ENCODE measurements around the gene ERMN. TPM values are rescaled to one million over a fixed set of nuclear protein-coding genes. Genes with fewer than 3 reads are reported as not detected.
"Not testable (repeated sequence)": the region's sequence is repeated elsewhere in the genome, so short reads cannot be mapped to it uniquely, and the experiment has no call there.

The ERMN gene, protein sequence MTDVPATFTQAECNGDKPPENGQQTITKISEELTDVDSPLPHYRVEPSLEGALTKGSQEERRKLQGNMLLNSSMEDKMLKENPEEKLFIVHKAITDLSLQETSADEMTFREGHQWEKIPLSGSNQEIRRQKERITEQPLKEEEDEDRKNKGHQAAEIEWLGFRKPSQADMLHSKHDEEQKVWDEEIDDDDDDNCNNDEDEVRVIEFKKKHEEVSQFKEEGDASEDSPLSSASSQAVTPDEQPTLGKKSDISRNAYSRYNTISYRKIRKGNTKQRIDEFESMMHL
- total RNA-seq (under 1 TPM in 1 of 10 donors, not detected in 9; 0.07 TPM), polyA plus RNA-seq (under 1 TPM in 1 of 2 donors, not detected in 1; 0.09 TPM)
- long read RNA-seq, donor 1 = 0 reads
- long read RNA-seq, donor 2 = 0 reads
- long read RNA-seq, donor 3 = 0 reads

DNA sequence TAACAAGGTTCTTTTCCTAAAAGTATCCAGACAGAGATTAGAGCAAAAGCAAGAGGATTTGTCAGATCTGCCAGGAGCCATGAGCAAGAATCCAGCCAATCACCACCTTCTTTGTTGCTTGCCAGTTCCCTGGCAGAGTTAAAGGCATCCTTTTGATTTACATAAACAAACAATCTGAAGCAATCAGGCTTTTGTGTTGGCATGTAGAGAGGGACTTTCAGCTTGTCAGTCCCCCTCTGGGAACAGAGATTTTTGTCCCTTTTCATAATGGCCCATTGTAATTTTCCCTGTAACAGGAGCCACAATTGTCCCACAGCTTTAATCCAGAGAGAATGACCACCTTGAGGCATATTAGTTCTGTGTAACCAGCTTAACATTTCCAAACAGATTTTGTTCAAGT lies at the start of gene ERMN:
Gene ERMN (minus strand): TSS at position 39 of the 400 bp plus-strand sequence. CDS start 182 bp downstream, outside the sequence.
- ATAC-seq (no peak), DNase-seq (no peak)
- H3K27me3 ChIP-seq = peaks cover 0 to 5% (median 0%) of the 10 kb centered on the region in 7 donors
- H3K27ac ChIP-seq = no peak within 1 kb of the TSS
- peaks cover 0 to 16% (median 7%) of the 10 kb centered on the region in 9 donors for H3K4me1 ChIP-seq
- H3K36me3 ChIP-seq = no peaks in the 10 kb centered on the region
- H3K4me3 ChIP-seq = no peak within 1 kb of the TSS
- intact Hi-C loops (cut with DNase I) = loop anchor here in 7 of 10 donors (5.0 to 10.0 kb wide), 4 partner anchors 167 to 689 kb away; no protein-coding TSS in a partner anchor
- H3K9me3 ChIP-seq = no peaks in the 10 kb centered on the region
- TF ChIP-seq, protein P1, sequence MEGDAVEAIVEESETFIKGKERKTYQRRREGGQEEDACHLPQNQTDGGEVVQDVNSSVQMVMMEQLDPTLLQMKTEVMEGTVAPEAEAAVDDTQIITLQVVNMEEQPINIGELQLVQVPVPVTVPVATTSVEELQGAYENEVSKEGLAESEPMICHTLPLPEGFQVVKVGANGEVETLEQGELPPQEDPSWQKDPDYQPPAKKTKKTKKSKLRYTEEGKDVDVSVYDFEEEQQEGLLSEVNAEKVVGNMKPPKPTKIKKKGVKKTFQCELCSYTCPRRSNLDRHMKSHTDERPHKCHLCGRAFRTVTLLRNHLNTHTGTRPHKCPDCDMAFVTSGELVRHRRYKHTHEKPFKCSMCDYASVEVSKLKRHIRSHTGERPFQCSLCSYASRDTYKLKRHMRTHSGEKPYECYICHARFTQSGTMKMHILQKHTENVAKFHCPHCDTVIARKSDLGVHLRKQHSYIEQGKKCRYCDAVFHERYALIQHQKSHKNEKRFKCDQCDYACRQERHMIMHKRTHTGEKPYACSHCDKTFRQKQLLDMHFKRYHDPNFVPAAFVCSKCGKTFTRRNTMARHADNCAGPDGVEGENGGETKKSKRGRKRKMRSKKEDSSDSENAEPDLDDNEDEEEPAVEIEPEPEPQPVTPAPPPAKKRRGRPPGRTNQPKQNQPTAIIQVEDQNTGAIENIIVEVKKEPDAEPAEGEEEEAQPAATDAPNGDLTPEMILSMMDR (IDR thresholded peaks at IDR 0.05) = no peak

DNA sequence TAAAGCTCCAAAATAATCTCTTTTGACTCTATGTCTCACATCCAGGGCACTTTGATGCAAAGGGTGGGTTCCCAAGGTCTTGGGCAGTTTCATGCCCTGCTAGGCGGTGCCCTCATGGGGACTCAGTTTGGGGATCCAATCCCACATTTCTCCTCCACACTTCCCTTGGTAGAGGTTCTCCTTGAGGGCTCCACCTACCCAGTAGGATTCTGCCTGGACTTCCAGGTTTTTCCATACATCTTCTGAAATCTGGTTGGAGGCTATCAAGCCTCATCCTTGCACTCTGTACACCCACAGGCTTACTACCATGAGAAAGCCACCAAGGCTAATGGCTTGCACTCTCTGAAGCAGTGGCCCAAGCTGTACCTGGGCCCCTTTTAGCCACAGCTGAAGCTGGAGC lies 49.8 kb upstream of the ERMN start:
- Histone ChIP-seq H3K27me3 (no peaks in the 10 kb centered on the region), H3K9me3 (peaks cover 0 to 25% (median 12%) of the 10 kb centered on the region in 11 donors), H3K4me1 (peaks cover 0 to 11% (median 0%) of the 10 kb centered on the region in 9 donors), H3K4me3 (no peak overlapping the region), H3K36me3 (no peaks in the 10 kb centered on the region), H3K27ac (no peak overlapping the region)
- TF ChIP-seq, protein P1 (IDR thresholded peaks at IDR 0.05) = no peak
- intact Hi-C loops (cut with DNase I) = no loop called here
- ATAC-seq (no peak), DNase-seq (no peak)
- WGBS, 2 donors = 97 to 100% methylated on average over 1 of the region's 1 CpG

DNA sequence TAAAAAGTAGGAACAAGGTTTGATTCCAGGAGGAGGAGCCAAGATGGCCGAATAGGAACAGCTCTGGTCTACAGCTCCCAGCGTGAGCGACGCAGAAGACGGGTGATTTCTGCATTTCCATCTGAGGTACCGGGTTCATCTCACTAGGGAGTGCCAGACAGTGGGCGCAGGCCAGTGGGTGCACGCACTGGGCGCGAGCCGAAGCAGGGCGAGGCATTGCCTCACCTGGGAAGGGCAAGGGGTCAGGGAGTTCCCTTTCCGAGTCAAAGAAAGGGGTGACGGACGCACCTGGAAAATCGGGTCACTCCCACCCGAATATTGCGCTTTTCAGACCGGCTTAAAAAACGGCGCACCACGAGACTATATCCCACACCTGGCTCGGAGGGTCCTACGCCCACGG lies 42.9 kb upstream of the ERMN start:
- H3K27me3 ChIP-seq; H3K27ac ChIP-seq; intact Hi-C loops (cut with DNase I); H3K36me3 ChIP-seq; H3K4me3 ChIP-seq; H3K9me3 ChIP-seq; DNase-seq; ATAC-seq: not testable (repeated sequence)
- peaks cover 0 to 10% (median 0%) of the 10 kb centered on the region in 9 donors for H3K4me1 ChIP-seq
- WGBS, 2 donors = 93 to 95% methylated on average over 13 to 14 of the region's 25 CpGs

DNA sequence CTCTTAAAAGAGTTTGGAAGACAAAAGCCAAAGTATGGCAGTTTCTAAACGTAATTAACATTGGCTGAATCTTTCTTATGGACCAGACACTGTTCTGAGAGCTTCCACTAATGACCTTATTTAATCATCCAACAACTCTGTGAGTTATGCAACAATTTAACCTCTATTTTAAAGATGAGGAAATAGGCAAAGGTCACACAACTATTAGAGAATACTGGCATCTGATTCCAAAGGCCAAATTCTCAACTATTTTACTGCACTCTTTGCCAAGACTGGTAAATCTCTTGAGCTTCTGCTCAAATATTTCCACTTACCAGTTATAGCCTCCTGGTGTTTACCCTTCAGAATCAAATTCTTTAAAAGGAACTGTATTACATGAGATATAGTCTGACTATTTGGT lies 42.1 kb upstream of the ERMN start:
- ATAC-seq (no peak), DNase-seq (no peak)
- no peak overlapping the region for H3K4me3 ChIP-seq
- H3K9me3 ChIP-seq = no peaks in the 10 kb centered on the region
- WGBS, 2 donors = 47 to 56% methylated on average over 1 of the region's 1 CpG
- H3K36me3 ChIP-seq = no peaks in the 10 kb centered on the region
- TF ChIP-seq, protein P1 (IDR thresholded peaks at IDR 0.05) = no peak
- no peak overlapping the region for H3K27ac ChIP-seq
- intact Hi-C loops (cut with DNase I) = no loop called here
- no peaks in the 10 kb centered on the region for H3K27me3 ChIP-seq
- H3K4me1 ChIP-seq = peaks cover 0 to 10% (median 0%) of the 10 kb centered on the region in 9 donors
